Ovary (tissue), 9 donors: ENCODE results near the gene MACROH2A1. TPM values are rescaled to one million over a fixed set of nuclear protein-coding genes. Genes with fewer than 3 reads are reported as not detected.

ENCODE experiments used
- DNase-seq, 5 donors: peaks; one replicate each; pipeline ENCODE4 v3.0.0-alpha.2; 2019 to 2020
- H3K27ac ChIP-seq, 2 donors: fragments of 200-600 bp; one replicate each; pipeline versions ENCODE4 v1.5.1 to v1.8.0; 2019 to 2022
- H3K27me3 ChIP-seq: fragments of 200-600 bp; one replicate; pipeline ENCODE4 v1.8.0; 2022
- H3K36me3 ChIP-seq: fragments of 200-600 bp; sonication (generic); one replicate; pipeline ENCODE4 v1.5.1; 2019
- H3K4me1 ChIP-seq: one replicate; pipeline ENCODE4 v1.8.1; 2013; ENCODE audit warnings: mild to moderate bottlenecking, moderate library complexity; ENCODE audit not compliant: insufficient read depth
- H3K4me3 ChIP-seq: fragments of 200-600 bp; sonication (generic); one replicate; pipeline ENCODE4 v1.5.1; 2017
- H3K9me3 ChIP-seq, 2 donors: fragments of 200-600 bp in 1 of 2; sonication (generic) in 1 of 2; one replicate each; pipeline versions ENCODE4 v1.5.1 to v1.8.1; 2013 to 2019; ENCODE audit warnings: mild to moderate bottlenecking in 1 of 2, moderate library complexity in 1 of 2
- CTCF ChIP-seq, 3 donors: fragments of 450-650 bp in 2 of 3; fragments of 200-600 bp in 1 of 3; IDR thresholded peaks; one replicate each; pipeline versions ENCODE4 v1.5.1 to v1.8.0; 2016 to 2022; ENCODE audit warnings: antibody characterized with exemption in 3 of 3, mild to moderate bottlenecking in 1 of 3
- EP300 ChIP-seq: sonication (generic); formaldehyde crosslinking; IDR thresholded peaks from one replicate; pipeline ENCODE4 v1.6.1; 2017; ENCODE audit warnings: antibody characterized with exemption
- POLR2A ChIP-seq: fragments of 450-650 bp; IDR thresholded peaks from one replicate; pipeline ENCODE4 v1.6.1; 2017; ENCODE audit warnings: antibody characterized with exemption, mild to moderate bottlenecking, moderate library complexity
- WGBS, 3 donors: extraction: QIAGEN DNeasy Blood & Tissue Kit in 1 of 3; methylation state at CpG; one replicate each; pipeline versions ENCODE4 v1.1.5 to v1.1.7; 2013 to 2017; 5-methylcytosine and 5-hydroxymethylcytosine counted together
- intact Hi-C, 4 donors: fragments of 100-400 bp; cut with DNase I; formaldehyde crosslinking; loops; one replicate each; pipeline versions ENCODE4 v1.11.0 to v1.15.1; 2022 to 2023
- polyA plus RNA-seq, 2 donors: library from polyadenylated mRNA; stranded (reverse); fragments of 200-250 nt in 1 of 2; fragments of 350-450 nt in 1 of 2; fragmentation: Illumina TruSeq in 1 of 2; extraction: RNeasy Lipid Tissue Mini Kit (QIAGEN cat#74804) in 1 of 2; gene quantifications; one replicate each; pipeline ENCODE4 v1.2.3, GENCODE V29; 2013 to 2014
- total RNA-seq, 7 donors: library from RNA; depleted of rRNA in 2 of 7; stranded (reverse); fragments of >200 nt in 2 of 7; fragmentation: NEBNext Ultra II Directional in 3 of 7; extraction: Animal tissue kit (Norgen Biotek cat#: 25700) in 3 of 7; gene quantifications; one replicate each; pipeline versions ENCODE4 v1.1.0 to v1.2.4, GENCODE V29; 2016 to 2023
- donor health status: DM: no; HTN: no; CAD: no; lungs with moderate emphysema.
- donor health status: DM: no; HTN: no; CAD: no.
- donor health status: Bipolar disorder and iron deficiency.
- donor health status: DM: yes; HTN: yes; CAD: no.
- donor health status: DM: no; HTN: no; CAD: no.
- donor health status: DM: yes; HTN: yes; CAD: no.

MACROH2A1 gene
- total and polyA plus RNA-seq, 9 donors: 71.7 to 157 (median 102) TPM

- 93 to 97% (median 94%) methylated on average over 5 of the region's 5 CpGs for whole genome bisulfite sequencing, 3 donors
- no peak overlapping the region for H3K27ac ChIP-seq
- TF ChIP-seq EP300 (no peak), POLR2A (no peak), CTCF (IDR thresholded peaks at IDR 0.05) (no peak)
- no peaks in the 10 kb centered on the region for H3K9me3 ChIP-seq
- H3K27me3 ChIP-seq: no peaks in the 10 kb centered on the region
- H3K36me3 ChIP-seq: no peaks in the 10 kb centered on the region
- intact Hi-C loops: no loop called here
- no peaks in the 10 kb centered on the region for H3K4me1 ChIP-seq
- no peak overlapping the region for H3K4me3 ChIP-seq
- DNase-seq: no peak
Measured at GRCh38 chr5:135339189-135339588, 59.8 kb downstream of the MACROH2A1 start.

GRCh38 chr5:135337064-135337463 lies 62.0 kb downstream of the MACROH2A1 start:
- Histone ChIP-seq H3K36me3 (no peaks in the 10 kb centered on the region), H3K27me3 (no peaks in the 10 kb centered on the region), H3K9me3 (no peaks in the 10 kb centered on the region), H3K27ac (no peak overlapping the region), H3K4me3 (no peak overlapping the region), H3K4me1 (no peaks in the 10 kb centered on the region)
- intact Hi-C loops: no loop called here
- WGBS, 3 donors: 39 to 57% (median 40%) methylated on average over 4 of the region's 4 CpGs
- no peak for DNase-seq
- TF ChIP-seq POLR2A: no peak
- no peak for TF ChIP-seq CTCF (IDR thresholded peaks at IDR 0.05)
- no peak for TF ChIP-seq EP300

DNA sequence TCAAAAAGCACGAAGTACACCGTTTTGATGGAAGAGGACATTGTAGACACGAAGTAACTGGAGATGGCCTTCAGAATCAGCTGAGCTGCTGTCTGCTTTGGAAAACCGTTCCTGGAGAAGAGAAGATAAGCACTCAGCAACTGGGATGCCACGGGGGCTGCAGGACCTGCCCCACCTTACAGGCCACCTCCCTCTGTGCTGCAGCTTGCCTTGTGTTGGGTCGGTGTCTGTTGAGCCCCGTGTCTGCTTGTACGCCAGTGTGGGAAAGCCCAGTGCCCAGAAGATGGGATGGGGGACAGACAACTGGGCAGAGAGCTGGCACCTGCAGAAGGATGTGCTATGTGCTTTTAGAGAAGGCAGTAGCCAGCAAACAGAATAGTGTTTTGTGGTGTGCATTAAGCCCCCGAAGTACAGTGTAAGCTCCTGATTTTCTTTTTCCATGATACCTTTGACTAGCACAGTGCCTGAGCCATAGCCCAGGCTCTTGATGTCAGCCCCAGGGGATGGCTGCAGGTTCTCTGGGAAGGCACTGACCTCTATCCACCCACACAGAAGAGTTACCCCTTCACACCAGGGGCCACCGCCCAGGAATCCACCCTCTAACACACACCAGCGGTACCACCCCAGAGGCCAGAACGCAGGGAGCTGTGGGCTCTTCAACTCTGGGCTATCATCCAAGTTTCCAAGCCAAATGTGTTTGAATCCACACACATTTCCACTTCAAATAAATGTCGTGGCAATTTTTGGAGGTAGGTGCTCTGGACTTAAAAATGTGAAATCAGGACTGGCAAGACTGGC lies 63.8 kb downstream of the MACROH2A1 start:
- no peak for TF ChIP-seq CTCF (IDR thresholded peaks at IDR 0.05)
- TF ChIP-seq EP300: no peak
- no peak for TF ChIP-seq POLR2A
- Histone ChIP-seq H3K36me3 (no peaks in the 10 kb centered on the region), H3K27ac (no peak overlapping the region), H3K27me3 (no peaks in the 10 kb centered on the region), H3K4me1 (no peaks in the 10 kb centered on the region), H3K9me3 (no peaks in the 10 kb centered on the region), H3K4me3 (no peak overlapping the region)
- WGBS, 3 donors: 43 to 54% (median 49%) methylated on average over 13 of the region's 13 CpGs
- no peak for DNase-seq
- intact Hi-C loops: no loop called here

GRCh38 chr5:135333732-135334515 lies 65.1 kb downstream of the MACROH2A1 start:
- DNase-seq: no peak
- Histone ChIP-seq H3K9me3 (no peaks in the 10 kb centered on the region), H3K4me1 (no peaks in the 10 kb centered on the region), H3K27ac (peak overlapping the region in 1 of 2 donors; percentile 11), H3K4me3 (no peak overlapping the region), H3K36me3 (no peaks in the 10 kb centered on the region), H3K27me3 (no peaks in the 10 kb centered on the region)
- intact Hi-C loops: no loop called here
- TF ChIP-seq POLR2A: no peak
- no peak for TF ChIP-seq CTCF (IDR thresholded peaks at IDR 0.05)
- no peak for TF ChIP-seq EP300
- WGBS, 3 donors: 47 to 57% (median 48%) methylated on average over 10 of the region's 10 CpGs
